IPS DF 6.9 (cell line): Measurements from ENCODE around the gene NBPF12.
"Not testable (repeated sequence)": the region's sequence is repeated elsewhere in the genome, so short reads cannot be mapped to it uniquely, and the experiment has no call there.

Experiments
- DNase-seq: peaks from one replicate; pipeline ENCODE4 v3.0.0-alpha.2; 2013; ENCODE audit warnings: low read depth, low spot score
- H3K27ac ChIP-seq: one replicate; pipeline ENCODE4 v1.5.1; 2013; ENCODE audit warnings: low read length, control low read depth
- H3K27me3 ChIP-seq: 2 replicates; pipeline ENCODE4 v1.6.1; 2013; ENCODE audit warnings: mild to moderate bottlenecking, low read length; ENCODE audit not compliant: control insufficient read depth, insufficient read depth
- H3K36me3 ChIP-seq: 2 replicates; pipeline ENCODE4 v1.6.1; 2013; ENCODE audit warnings: low read length; ENCODE audit not compliant: control insufficient read depth, insufficient read depth
- H3K4me1 ChIP-seq: 2 replicates; pipeline ENCODE4 v1.6.1; 2013; ENCODE audit warnings: low read length; ENCODE audit not compliant: control insufficient read depth, insufficient read depth
- H3K4me3 ChIP-seq: 2 replicates; pipeline ENCODE4 v1.5.1; 2013; ENCODE audit warnings: mild to moderate bottlenecking, low read length
- H3K9me3 ChIP-seq: 2 replicates; pipeline ENCODE4 v1.6.1; 2013; ENCODE audit warnings: low read length, inconsistent platforms; ENCODE audit not compliant: control insufficient read depth, insufficient read depth
- WGBS: extraction: QIAGEN DNeasy Blood & Tissue Kit; methylation state at CpG from one replicate; pipeline ENCODE4 v1.1.7; 2013; ENCODE audit warnings: mixed read lengths, missing lambda C conversion rate; ENCODE audit not compliant: insufficient read length, insufficient coverage; 5-methylcytosine and 5-hydroxymethylcytosine counted together

Gene NBPF12

GRCh38 chr1:146938242-146938902, at the start of gene NBPF12:
NBPF12 (plus strand) TSS chr1:146938324; CDS start chr1:146960144, 21,820 bp downstream.
- H3K4me3 ChIP-seq: peak within 1 kb of the TSS; percentile 84
- WGBS: no CpG with 5 or more reads among the region's 61 CpGs
- DNase-seq: peak; percentile 4

GRCh38 chr1:146891355-146891754, 46.8 kb upstream of the NBPF12 start:
- H3K27ac ChIP-seq, H3K27me3 ChIP-seq, H3K36me3 ChIP-seq, H3K4me3 ChIP-seq, H3K4me1 ChIP-seq, H3K9me3 ChIP-seq, DNase-seq: not testable (repeated sequence)
- WGBS: no CpG with 5 or more reads among the region's 4 CpGs

More at GRCh38 chr1:146938242-146938902, at the start of gene NBPF12:
- not testable (repeated sequence) for H3K27me3 ChIP-seq, H3K27ac ChIP-seq, H3K36me3 ChIP-seq, H3K9me3 ChIP-seq, H3K4me1 ChIP-seq

GRCh38 chr1:146892331-146892730, 45.8 kb upstream of the NBPF12 start:
- WGBS: no CpG with 5 or more reads among the region's 3 CpGs
- not testable (repeated sequence) for H3K27ac ChIP-seq, H3K9me3 ChIP-seq, H3K27me3 ChIP-seq, H3K4me3 ChIP-seq, H3K36me3 ChIP-seq, DNase-seq, H3K4me1 ChIP-seq

GRCh38 chr1:146907565-146908261, 30.4 kb upstream of the NBPF12 start:
- not testable (repeated sequence) for H3K27me3 ChIP-seq, H3K36me3 ChIP-seq, H3K4me3 ChIP-seq, H3K4me1 ChIP-seq, H3K9me3 ChIP-seq, H3K27ac ChIP-seq, DNase-seq
- no CpG with 5 or more reads among the region's 8 CpGs for WGBS

GRCh38 chr1:146912975-146913374, 25.1 kb upstream of the NBPF12 start:
- H3K27me3 ChIP-seq, DNase-seq, H3K9me3 ChIP-seq, H3K4me1 ChIP-seq, H3K4me3 ChIP-seq, H3K27ac ChIP-seq, H3K36me3 ChIP-seq: not testable (repeated sequence)
- WGBS: no CpG with 5 or more reads among the region's 3 CpGs

GRCh38 chr1:146920811-146921210, 17.3 kb upstream of the NBPF12 start:
- H3K9me3 ChIP-seq, H3K27me3 ChIP-seq, H3K4me1 ChIP-seq, H3K36me3 ChIP-seq, H3K4me3 ChIP-seq, DNase-seq, H3K27ac ChIP-seq: not testable (repeated sequence)

- not testable (repeated sequence) for H3K9me3 ChIP-seq, H3K27me3 ChIP-seq, H3K27ac ChIP-seq, H3K4me3 ChIP-seq, H3K36me3 ChIP-seq, DNase-seq, H3K4me1 ChIP-seq
- no CpG with 5 or more reads among the region's 1 CpG for WGBS
Observed at GRCh38 chr1:146922614-146923013, 15.5 kb upstream of the NBPF12 start.

- no CpG with 5 or more reads among the region's 2 CpGs for WGBS
- H3K36me3 ChIP-seq, H3K9me3 ChIP-seq, H3K4me1 ChIP-seq, DNase-seq, H3K4me3 ChIP-seq, H3K27me3 ChIP-seq, H3K27ac ChIP-seq: not testable (repeated sequence)
Observed at GRCh38 chr1:146924106-146924505, 14.0 kb upstream of the NBPF12 start.

- H3K36me3 ChIP-seq, H3K4me3 ChIP-seq, H3K27me3 ChIP-seq, DNase-seq, H3K9me3 ChIP-seq, H3K27ac ChIP-seq, H3K4me1 ChIP-seq: not testable (repeated sequence)
- WGBS: no CpG with 5 or more reads among the region's 2 CpGs
Observed at GRCh38 chr1:146926413-146926812, 11.7 kb upstream of the NBPF12 start.

GRCh38 chr1:146930225-146930624, 7.9 kb upstream of the NBPF12 start:
- H3K4me1 ChIP-seq, H3K27me3 ChIP-seq, H3K9me3 ChIP-seq, H3K27ac ChIP-seq, DNase-seq, H3K36me3 ChIP-seq, H3K4me3 ChIP-seq: not testable (repeated sequence)
- no CpG with 5 or more reads among the region's 1 CpG for WGBS
